ACC112 (cell line): ENCODE data around the gene GATA1.

Source experiments
- H2AFZ ChIP-seq: fragments of 200-600 bp; sonication (generic); one replicate; pipeline ENCODE4 v1.6.0; 2017; ENCODE audit warnings: antibody characterized with exemption, low read length; ENCODE audit not compliant: unreplicated experiment
- H3K27ac ChIP-seq: fragments of 200-600 bp; sonication (generic); 2 replicates; pipeline ENCODE4 v1.5.1; 2014; ENCODE audit warnings: low read depth, mild to moderate bottlenecking, antibody characterized with exemption, low read length, moderate library complexity
- H3K27me3 ChIP-seq: fragments of 200-600 bp; sonication (generic); 2 replicates; pipeline ENCODE4 v1.6.1; 2014; ENCODE audit warnings: mild to moderate bottlenecking, antibody characterized with exemption, low read length, moderate library complexity, mixed read lengths; ENCODE audit not compliant: insufficient read depth
- H3K36me3 ChIP-seq: fragments of 200-600 bp; sonication (generic); 2 replicates; pipeline ENCODE4 v1.6.1; 2016; ENCODE audit warnings: mild to moderate bottlenecking, antibody characterized with exemption, low read length, moderate library complexity, mixed read lengths; ENCODE audit not compliant: insufficient read depth
- H3K4me1 ChIP-seq: fragments of 200-600 bp; sonication (generic); one replicate; pipeline ENCODE4 v1.6.1; 2016; ENCODE audit warnings: low read length, mixed read lengths; ENCODE audit not compliant: insufficient read depth, unreplicated experiment, control insufficient read depth
- H3K4me3 ChIP-seq: fragments of 200-600 bp; sonication (generic); 2 replicates; pipeline ENCODE4 v1.5.1; 2014; ENCODE audit warnings: mild to moderate bottlenecking, low read depth, low read length
- H3K79me2 ChIP-seq: fragments of 200-600 bp; sonication (generic); one replicate; pipeline ENCODE4 v1.6.0; 2016; ENCODE audit warnings: low read length; ENCODE audit not compliant: control insufficient read depth, unreplicated experiment, insufficient read depth

The GATA1 gene

GRCh38 chrX:48786341-48786800 is at the start of gene GATA1:
Gene GATA1 (plus strand): TSS chrX:48786590. CDS start chrX:48791110, 4,520 bp downstream.
- H2AFZ ChIP-seq, result no peak within 1 kb of the TSS
- no peaks in the 10 kb centered on the region for H3K36me3 ChIP-seq
- H3K4me1 ChIP-seq, result no peaks in the 10 kb centered on the region
- H3K79me2 ChIP-seq, result no peaks in the 10 kb centered on the region
- H3K4me3 ChIP-seq, result no peak within 1 kb of the TSS
- H3K27ac ChIP-seq, result no peak within 1 kb of the TSS
- H3K27me3 ChIP-seq, result peaks cover 10% of the 10 kb centered on the region; the same call in 1 of the 2 replicates

GRCh38 chrX:48736878-48737212 is 49.5 kb upstream of the GATA1 start:
- Histone ChIP-seq H3K27ac (no peak overlapping the region), H3K4me1 (peaks cover 4% of the 10 kb centered on the region), H3K4me3 (peak overlapping the region; percentile 88), H3K36me3 (no peaks in the 10 kb centered on the region), H3K27me3 (no peaks in the 10 kb centered on the region), H2AFZ (peak overlapping the region; percentile 81), H3K79me2 (no peaks in the 10 kb centered on the region)

- Histone ChIP-seq H3K4me3 (peak overlapping the region; percentile 88), H3K27ac (peak overlapping the region; percentile 85), H2AFZ (peak overlapping the region; percentile 71)
Observed at GRCh38 chrX:48737213-48737938, 49.0 kb upstream of the GATA1 start.

GRCh38 chrX:48737940-48738339 is 48.5 kb upstream of the GATA1 start:
- no peaks in the 10 kb centered on the region for H3K27me3 ChIP-seq
- peak overlapping the region; percentile 88 for H3K4me3 ChIP-seq
- peaks cover 4% of the 10 kb centered on the region for H3K4me1 ChIP-seq
- H3K79me2 ChIP-seq, result no peaks in the 10 kb centered on the region
- peak overlapping the region; percentile 85; the same call in 1 of the 2 replicates for H3K27ac ChIP-seq
- peak overlapping the region; percentile 43 for H2AFZ ChIP-seq
- H3K36me3 ChIP-seq, result no peaks in the 10 kb centered on the region

More at GRCh38 chrX:48737213-48737938, 49.0 kb upstream of the GATA1 start:
- Histone ChIP-seq H3K36me3 (no peaks in the 10 kb centered on the region), H3K79me2 (no peaks in the 10 kb centered on the region), H3K4me1 (peaks cover 4% of the 10 kb centered on the region), H3K27me3 (no peaks in the 10 kb centered on the region)

GRCh38 chrX:48741834-48742233 is 44.6 kb upstream of the GATA1 start:
- Histone ChIP-seq H2AFZ (no peak overlapping the region), H3K79me2 (no peaks in the 10 kb centered on the region), H3K27me3 (no peaks in the 10 kb centered on the region), H3K4me1 (peaks cover 4% of the 10 kb centered on the region), H3K27ac (no peak overlapping the region), H3K4me3 (no peak overlapping the region), H3K36me3 (no peaks in the 10 kb centered on the region)

- H2AFZ ChIP-seq, result no peak overlapping the region
- H3K27me3 ChIP-seq, result no peaks in the 10 kb centered on the region
- H3K36me3 ChIP-seq, result no peaks in the 10 kb centered on the region
- no peaks in the 10 kb centered on the region for H3K4me1 ChIP-seq
- H3K27ac ChIP-seq, result no peak overlapping the region
- H3K79me2 ChIP-seq, result no peaks in the 10 kb centered on the region
- no peak overlapping the region for H3K4me3 ChIP-seq
Observed at GRCh38 chrX:48745222-48745621, 41.2 kb upstream of the GATA1 start.

GRCh38 chrX:48747415-48748016 is 38.9 kb upstream of the GATA1 start:
- no peak overlapping the region for H3K4me3 ChIP-seq
- no peak overlapping the region for H3K27ac ChIP-seq
- H3K4me1 ChIP-seq, result no peaks in the 10 kb centered on the region
- no peak overlapping the region for H2AFZ ChIP-seq
- H3K27me3 ChIP-seq, result no peaks in the 10 kb centered on the region
- H3K79me2 ChIP-seq, result no peaks in the 10 kb centered on the region
- no peaks in the 10 kb centered on the region for H3K36me3 ChIP-seq

GRCh38 chrX:48749182-48749581 is 37.2 kb upstream of the GATA1 start:
- H2AFZ ChIP-seq, result no peak overlapping the region

GRCh38 chrX:48751343-48751742 is 35.0 kb upstream of the GATA1 start:
- Histone ChIP-seq H3K27me3 (no peaks in the 10 kb centered on the region), H2AFZ (no peak overlapping the region), H3K4me1 (no peaks in the 10 kb centered on the region), H3K79me2 (no peaks in the 10 kb centered on the region), H3K36me3 (no peaks in the 10 kb centered on the region), H3K27ac (no peak overlapping the region), H3K4me3 (no peak overlapping the region)

More at GRCh38 chrX:48749182-48749581, 37.2 kb upstream of the GATA1 start:
- H3K79me2 ChIP-seq, result no peaks in the 10 kb centered on the region
- H3K27ac ChIP-seq, result no peak overlapping the region
- no peaks in the 10 kb centered on the region for H3K4me1 ChIP-seq
- H3K27me3 ChIP-seq, result no peaks in the 10 kb centered on the region
- H3K36me3 ChIP-seq, result no peaks in the 10 kb centered on the region
- H3K4me3 ChIP-seq, result no peak overlapping the region

GRCh38 chrX:48752498-48752897 is 33.9 kb upstream of the GATA1 start:
- no peaks in the 10 kb centered on the region for H3K4me1 ChIP-seq
- no peaks in the 10 kb centered on the region for H3K27me3 ChIP-seq
- no peak overlapping the region for H3K4me3 ChIP-seq
- H3K79me2 ChIP-seq, result no peaks in the 10 kb centered on the region
- no peak overlapping the region for H2AFZ ChIP-seq
- no peaks in the 10 kb centered on the region for H3K36me3 ChIP-seq
- no peak overlapping the region for H3K27ac ChIP-seq

GRCh38 chrX:48753708-48754228 is 32.6 kb upstream of the GATA1 start:
- Histone ChIP-seq H3K4me3 (no peak overlapping the region), H3K36me3 (no peaks in the 10 kb centered on the region), H3K79me2 (no peaks in the 10 kb centered on the region), H2AFZ (no peak overlapping the region), H3K27me3 (no peaks in the 10 kb centered on the region), H3K27ac (no peak overlapping the region), H3K4me1 (no peaks in the 10 kb centered on the region)
